C4-2B (cell line): ENCODE measurements around the gene OR9A4.

Source experiments
- ZFX ChIP-seq: fragments of 450-650 bp; IDR thresholded peaks from 2 replicates; pipeline ENCODE4 v1.6.1; 2017
- TF ChIP-seq, protein P1 (sequence below): fragments of 450-650 bp; conservative IDR thresholded peaks from 2 replicates; pipeline ENCODE4 v1.5.1; 2017; ENCODE audit warnings: mild to moderate bottlenecking

DNA sequence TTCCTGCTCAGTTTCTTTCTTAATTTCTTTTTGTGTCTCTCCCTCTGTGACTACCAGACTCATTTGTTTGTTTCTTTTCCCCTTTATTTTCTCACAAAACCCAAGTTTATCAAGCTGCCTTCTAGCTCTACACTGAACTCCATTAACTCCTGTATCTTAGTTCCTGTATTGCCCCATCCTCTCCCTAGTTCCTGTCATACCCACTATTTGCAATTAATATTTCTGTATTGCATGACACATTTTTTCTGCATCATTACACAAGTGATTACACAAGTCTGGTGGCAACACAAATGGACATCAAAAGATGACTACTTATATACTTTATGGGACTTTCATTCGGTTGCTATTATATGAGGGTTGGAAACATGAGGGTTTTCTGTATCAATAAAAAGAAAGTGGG is 26.9 kb upstream of the OR9A4 start:
- TF ChIP-seq, protein P1, sequence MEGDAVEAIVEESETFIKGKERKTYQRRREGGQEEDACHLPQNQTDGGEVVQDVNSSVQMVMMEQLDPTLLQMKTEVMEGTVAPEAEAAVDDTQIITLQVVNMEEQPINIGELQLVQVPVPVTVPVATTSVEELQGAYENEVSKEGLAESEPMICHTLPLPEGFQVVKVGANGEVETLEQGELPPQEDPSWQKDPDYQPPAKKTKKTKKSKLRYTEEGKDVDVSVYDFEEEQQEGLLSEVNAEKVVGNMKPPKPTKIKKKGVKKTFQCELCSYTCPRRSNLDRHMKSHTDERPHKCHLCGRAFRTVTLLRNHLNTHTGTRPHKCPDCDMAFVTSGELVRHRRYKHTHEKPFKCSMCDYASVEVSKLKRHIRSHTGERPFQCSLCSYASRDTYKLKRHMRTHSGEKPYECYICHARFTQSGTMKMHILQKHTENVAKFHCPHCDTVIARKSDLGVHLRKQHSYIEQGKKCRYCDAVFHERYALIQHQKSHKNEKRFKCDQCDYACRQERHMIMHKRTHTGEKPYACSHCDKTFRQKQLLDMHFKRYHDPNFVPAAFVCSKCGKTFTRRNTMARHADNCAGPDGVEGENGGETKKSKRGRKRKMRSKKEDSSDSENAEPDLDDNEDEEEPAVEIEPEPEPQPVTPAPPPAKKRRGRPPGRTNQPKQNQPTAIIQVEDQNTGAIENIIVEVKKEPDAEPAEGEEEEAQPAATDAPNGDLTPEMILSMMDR = no peak
- TF ChIP-seq ZFX = no peak
